Loucy (cell line): ENCODE measurements around the gene RASD1.

Experiments used
- EZH2phosphoT487 ChIP-seq: fragments of 200-600 bp; IDR thresholded peaks from 2 replicates; pipeline ENCODE4 v1.6.1; 2018; ENCODE audit warnings: antibody characterized with exemption, mild to moderate bottlenecking, moderate library complexity, borderline replicate concordance
- TF ChIP-seq, protein P1 (sequence below): fragments of 200-600 bp; sonication (generic); conservative IDR thresholded peaks from 2 replicates; pipeline ENCODE4 v1.5.1; 2014; ENCODE audit warnings: mild to moderate bottlenecking, antibody characterized with exemption, low read length

DNA sequence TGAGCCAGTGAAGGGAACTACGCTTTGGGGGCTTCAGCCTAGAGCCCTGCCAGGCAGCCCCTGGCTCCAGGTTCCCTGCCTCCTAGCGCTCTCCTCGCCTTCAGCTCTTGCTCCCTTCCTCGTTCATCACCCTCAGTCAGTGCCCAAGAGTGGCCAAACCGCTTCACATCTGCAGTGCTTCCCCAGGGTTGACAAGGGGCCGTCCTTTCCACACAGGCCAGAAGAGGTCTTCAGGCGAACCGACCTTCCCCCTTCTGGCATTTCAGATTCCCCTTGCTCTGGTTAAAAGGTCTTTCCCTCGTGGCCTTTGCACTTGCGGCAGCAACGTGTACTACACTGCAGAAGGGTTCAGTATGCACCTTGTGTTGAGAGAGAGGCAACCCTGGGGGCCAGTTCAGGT, 4.1 kb downstream of the RASD1 start:
- TF ChIP-seq, protein P1, sequence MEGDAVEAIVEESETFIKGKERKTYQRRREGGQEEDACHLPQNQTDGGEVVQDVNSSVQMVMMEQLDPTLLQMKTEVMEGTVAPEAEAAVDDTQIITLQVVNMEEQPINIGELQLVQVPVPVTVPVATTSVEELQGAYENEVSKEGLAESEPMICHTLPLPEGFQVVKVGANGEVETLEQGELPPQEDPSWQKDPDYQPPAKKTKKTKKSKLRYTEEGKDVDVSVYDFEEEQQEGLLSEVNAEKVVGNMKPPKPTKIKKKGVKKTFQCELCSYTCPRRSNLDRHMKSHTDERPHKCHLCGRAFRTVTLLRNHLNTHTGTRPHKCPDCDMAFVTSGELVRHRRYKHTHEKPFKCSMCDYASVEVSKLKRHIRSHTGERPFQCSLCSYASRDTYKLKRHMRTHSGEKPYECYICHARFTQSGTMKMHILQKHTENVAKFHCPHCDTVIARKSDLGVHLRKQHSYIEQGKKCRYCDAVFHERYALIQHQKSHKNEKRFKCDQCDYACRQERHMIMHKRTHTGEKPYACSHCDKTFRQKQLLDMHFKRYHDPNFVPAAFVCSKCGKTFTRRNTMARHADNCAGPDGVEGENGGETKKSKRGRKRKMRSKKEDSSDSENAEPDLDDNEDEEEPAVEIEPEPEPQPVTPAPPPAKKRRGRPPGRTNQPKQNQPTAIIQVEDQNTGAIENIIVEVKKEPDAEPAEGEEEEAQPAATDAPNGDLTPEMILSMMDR, result no peak
- no peak for TF ChIP-seq EZH2phosphoT487
